Measurements from ENCODE around the gene IL1R1.

- TF ChIP-seq EZH2phosphoT487 (IDR thresholded peaks at IDR 0.05) (no peak), CTCF (IDR thresholded peaks at IDR 0.05) (no peak), EZH2 (IDR thresholded peaks at IDR 0.05) (no peak)
Measured at GRCh38 chr2:102179788-102180686, 37.5 kb downstream of the IL1R1 start.
